IMR-90 (cell line): ENCODE data around the gene SESN1.

ENCODE experiments used
- BHLHE40 ChIP-seq: fragments of 150-350 bp; IDR thresholded peaks from 2 replicates; pipeline ENCODE4 v1.6.1; 2016; ENCODE audit warnings: mild to moderate bottlenecking, low read depth, low read length
- CHD1 ChIP-seq: IDR thresholded peaks from 2 replicates; pipeline ENCODE4 v1.6.1; 2012; ENCODE audit warnings: low read depth, low read length, improper control_type of control experiment
- FOS ChIP-seq: fragments of 150-350 bp; IDR thresholded peaks from 2 replicates; pipeline ENCODE4 v1.6.1; 2016; ENCODE audit warnings: low read depth, low read length
- MAZ ChIP-seq: IDR thresholded peaks from 2 replicates; pipeline ENCODE4 v1.6.1; 2012; ENCODE audit warnings: low read depth, mild to moderate bottlenecking, low read length, improper control_type of control experiment, moderate library complexity, borderline replicate concordance
- MXI1 ChIP-seq: IDR thresholded peaks from 2 replicates; pipeline ENCODE4 v1.6.1; 2012; ENCODE audit warnings: low read depth, mild to moderate bottlenecking, low read length, moderate library complexity, borderline replicate concordance
- POLR2A ChIP-seq: IDR thresholded peaks from 2 replicates; pipeline ENCODE4 v1.6.1; 2012; ENCODE audit warnings: mild to moderate bottlenecking, low read depth, low read length
- RAD21 ChIP-seq: IDR thresholded peaks from 2 replicates; pipeline ENCODE4 v1.6.1; 2012; ENCODE audit warnings: low read length, improper control_type of control experiment
- RCOR1 ChIP-seq: IDR thresholded peaks from 2 replicates; pipeline ENCODE4 v1.6.1; 2012; ENCODE audit warnings: mild to moderate bottlenecking, low read length, improper control_type of control experiment; ENCODE audit not compliant: insufficient replicate concordance
- SMC3 ChIP-seq: fragments of 150-350 bp; IDR thresholded peaks from 2 replicates; pipeline ENCODE4 v1.6.1; 2016; ENCODE audit warnings: low read depth, mild to moderate bottlenecking, antibody characterized with exemption, low read length, moderate library complexity
- TF ChIP-seq, protein P1 (sequence below): conservative IDR thresholded peaks from 2 replicates; pipeline ENCODE4 v1.5.1; 2012; ENCODE audit warnings: mild to moderate bottlenecking, low read depth, low read length, improper control_type of control experiment
- TF ChIP-seq, protein P2 (sequence below): fragments of 150-350 bp; IDR thresholded peaks from 2 replicates; pipeline ENCODE4 v1.6.1; 2017; ENCODE audit warnings: mild to moderate bottlenecking, antibody characterized with exemption, low read length, low read depth

DNA sequence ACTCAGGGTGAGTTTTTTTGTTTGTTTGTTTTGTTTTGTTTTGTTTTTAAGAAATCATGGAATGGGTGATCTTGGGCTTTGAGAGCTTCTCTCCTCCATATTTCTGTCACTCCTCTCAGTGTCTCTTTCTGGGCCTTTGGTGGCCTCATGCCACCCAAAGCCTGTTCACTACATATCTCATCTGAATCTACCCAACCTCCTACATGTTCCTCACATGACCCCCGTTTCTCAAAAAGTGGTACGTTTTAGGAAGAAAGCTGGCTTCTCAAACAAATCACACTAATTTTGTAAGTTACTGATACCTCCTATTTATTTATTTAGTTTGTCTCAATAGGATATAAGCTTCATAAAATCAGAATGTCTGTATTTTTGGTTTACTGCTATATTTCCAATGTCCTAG lies 80.0 kb downstream of the SESN1 start:
- TF ChIP-seq, protein P1, sequence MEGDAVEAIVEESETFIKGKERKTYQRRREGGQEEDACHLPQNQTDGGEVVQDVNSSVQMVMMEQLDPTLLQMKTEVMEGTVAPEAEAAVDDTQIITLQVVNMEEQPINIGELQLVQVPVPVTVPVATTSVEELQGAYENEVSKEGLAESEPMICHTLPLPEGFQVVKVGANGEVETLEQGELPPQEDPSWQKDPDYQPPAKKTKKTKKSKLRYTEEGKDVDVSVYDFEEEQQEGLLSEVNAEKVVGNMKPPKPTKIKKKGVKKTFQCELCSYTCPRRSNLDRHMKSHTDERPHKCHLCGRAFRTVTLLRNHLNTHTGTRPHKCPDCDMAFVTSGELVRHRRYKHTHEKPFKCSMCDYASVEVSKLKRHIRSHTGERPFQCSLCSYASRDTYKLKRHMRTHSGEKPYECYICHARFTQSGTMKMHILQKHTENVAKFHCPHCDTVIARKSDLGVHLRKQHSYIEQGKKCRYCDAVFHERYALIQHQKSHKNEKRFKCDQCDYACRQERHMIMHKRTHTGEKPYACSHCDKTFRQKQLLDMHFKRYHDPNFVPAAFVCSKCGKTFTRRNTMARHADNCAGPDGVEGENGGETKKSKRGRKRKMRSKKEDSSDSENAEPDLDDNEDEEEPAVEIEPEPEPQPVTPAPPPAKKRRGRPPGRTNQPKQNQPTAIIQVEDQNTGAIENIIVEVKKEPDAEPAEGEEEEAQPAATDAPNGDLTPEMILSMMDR = no peak
- TF ChIP-seq POLR2A (no peak), BHLHE40 (no peak), MXI1 (no peak), RCOR1 (no peak), CHD1 (no peak), SMC3 (no peak), RAD21 (no peak), FOS (no peak), MAZ (no peak)
- TF ChIP-seq, protein P2, sequence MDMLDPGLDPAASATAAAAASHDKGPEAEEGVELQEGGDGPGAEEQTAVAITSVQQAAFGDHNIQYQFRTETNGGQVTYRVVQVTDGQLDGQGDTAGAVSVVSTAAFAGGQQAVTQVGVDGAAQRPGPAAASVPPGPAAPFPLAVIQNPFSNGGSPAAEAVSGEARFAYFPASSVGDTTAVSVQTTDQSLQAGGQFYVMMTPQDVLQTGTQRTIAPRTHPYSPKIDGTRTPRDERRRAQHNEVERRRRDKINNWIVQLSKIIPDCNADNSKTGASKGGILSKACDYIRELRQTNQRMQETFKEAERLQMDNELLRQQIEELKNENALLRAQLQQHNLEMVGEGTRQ = no peak
